SK-N-SH (cell line): ENCODE results near the gene NFATC2IP.

ENCODE experiments used
- CTCF ChIP-seq: fragments of 200-600 bp; sonication (generic); IDR thresholded peaks from 2 replicates; pipeline ENCODE4 v1.6.1; 2017; ENCODE audit warnings: antibody characterized with exemption, mild to moderate bottlenecking, moderate library complexity
- EP300 ChIP-seq, 2 experiments: IDR thresholded peaks; 2 replicates each; pipeline versions ENCODE4 v1.4.0 to v1.6.1; 2012; ENCODE audit warnings: borderline replicate concordance in 1 of 2, low read depth in 1 of 2, low read length in 1 of 2
- EZH2phosphoT487 ChIP-seq: fragments of 200-600 bp; sonication (generic); IDR thresholded peaks from 2 replicates; pipeline ENCODE4 v1.6.1; 2017; ENCODE audit warnings: low read depth, mixed run types, mild to moderate bottlenecking, antibody characterized with exemption, moderate library complexity, borderline replicate concordance
- FOSL2 ChIP-seq: IDR thresholded peaks from 2 replicates; pipeline ENCODE4 v1.4.0; 2012; ENCODE audit warnings: low read depth, mild to moderate bottlenecking, moderate library complexity, borderline replicate concordance
- FOXJ3 ChIP-seq: sonication (generic); formaldehyde crosslinking; IDR thresholded peaks from 2 replicates; pipeline ENCODE4 v1.5.1; 2020; ENCODE audit warnings: mild to moderate bottlenecking, missing genetic modification reagents
- IRF3 ChIP-seq: fragments of 150-350 bp; IDR thresholded peaks from 2 replicates; pipeline ENCODE4 v1.6.1; 2016; ENCODE audit warnings: mild to moderate bottlenecking, low read depth, low read length
- POLR2AphosphoS5 ChIP-seq: IDR thresholded peaks from 2 replicates; pipeline ENCODE4 v1.6.1; 2012; ENCODE audit warnings: low read depth, low read length

- TF ChIP-seq POLR2AphosphoS5 = no peak
- no peak for TF ChIP-seq CTCF
- TF ChIP-seq IRF3 = no peak
- no peak for TF ChIP-seq FOXJ3 (CRISPR knock-in tag)
- TF ChIP-seq EP300 (IDR thresholded peaks at IDR 0.05; ENCODE audit: borderline replicate concordance in 1 of 2, low read depth in 1 of 2, low read length in 1 of 2) = no peak
- TF ChIP-seq EZH2phosphoT487 = no peak
- no peak for TF ChIP-seq FOSL2
Observed at GRCh38 chr16:28913946-28914724, 36.6 kb upstream of the NFATC2IP start.
